ENCODE data around the gene CARD9. TPM values are rescaled to one million over a fixed set of nuclear protein-coding genes. Genes with fewer than 3 reads are reported as not detected.
A peak's percentile ranks its signal among the peaks of the same experiment; 100 is the strongest.

The CARD9 gene
- total and polyA plus RNA-seq, 8 donors: 0.92 to 8.2 (median 1.3) TPM; not detected in 1

DNA sequence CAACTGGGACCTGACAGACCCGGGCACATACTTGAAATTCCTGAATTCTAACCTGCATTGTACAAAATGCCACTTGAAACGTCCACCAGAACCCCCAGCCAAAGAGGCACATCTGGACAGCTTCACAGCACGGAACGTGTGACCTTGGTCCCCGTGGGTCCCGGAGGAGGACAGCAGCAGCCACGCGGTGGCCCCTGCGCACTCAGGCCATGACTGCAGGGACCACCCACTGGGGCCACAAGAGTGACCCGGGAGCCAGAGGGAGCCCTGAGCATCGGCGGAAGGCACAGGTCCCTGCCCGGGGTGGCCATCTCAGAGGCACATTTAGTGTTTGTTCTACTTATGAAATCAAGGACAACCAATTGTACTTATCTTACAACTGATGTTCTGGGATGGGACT is 28.6 kb upstream of the CARD9 start:
- H3K9me3 ChIP-seq: no peaks in the 10 kb centered on the region
- no peaks in the 10 kb centered on the region for H3K27me3 ChIP-seq
- WGBS, 5 donors: 77 to 85% (median 81%) methylated on average over 13 of the region's 13 CpGs
- intact Hi-C loops (cut with DNase I; ENCODE audit: low total_unique reads): loop anchor here (10.0 kb wide), 1 partner anchor 67 kb away; no protein-coding TSS in a partner anchor
- DNase-seq: no peak
- no peak for TF ChIP-seq POLR2AphosphoS5 (IDR thresholded peaks at IDR 0.05)
- no peak for TF ChIP-seq POLR2A (IDR thresholded peaks at IDR 0.05)
- no peak for TF ChIP-seq EP300 (IDR thresholded peaks at IDR 0.05)
- no peak for TF ChIP-seq CTCF (IDR thresholded peaks at IDR 0.05)
- peaks cover 26 to 73% (median 60%) of the 10 kb centered on the region in 4 donors for H3K36me3 ChIP-seq
- H3K4me3 ChIP-seq: no peak overlapping the region
- no peak overlapping the region for H3K27ac ChIP-seq
- H3K4me1 ChIP-seq: peaks cover 12 to 31% (median 26%) of the 10 kb centered on the region in 4 donors

- 88 to 93% (median 91%) methylated on average over 18 of the region's 18 CpGs for WGBS, 5 donors
- Histone ChIP-seq H3K36me3 (peaks cover 29 to 73% (median 60%) of the 10 kb centered on the region in 4 donors), H3K4me3 (no peak overlapping the region), H3K9me3 (no peaks in the 10 kb centered on the region), H3K27ac (no peak overlapping the region), H3K27me3 (no peaks in the 10 kb centered on the region), H3K4me1 (peaks cover 12 to 31% (median 26%) of the 10 kb centered on the region in 4 donors)
- no peak for TF ChIP-seq POLR2AphosphoS5 (IDR thresholded peaks at IDR 0.05)
- no peak for TF ChIP-seq CTCF (IDR thresholded peaks at IDR 0.05)
- no peak for TF ChIP-seq POLR2A (IDR thresholded peaks at IDR 0.05)
- no peak for TF ChIP-seq EP300 (IDR thresholded peaks at IDR 0.05)
- DNase-seq: no peak
- intact Hi-C loops (cut with DNase I; ENCODE audit: low total_unique reads): loop anchor here (10.0 kb wide), 1 partner anchor 67 kb away; no protein-coding TSS in a partner anchor
Measured at GRCh38 chr9:136401173-136401922, 27.9 kb upstream of the CARD9 start.

- no peak for TF ChIP-seq EP300 (IDR thresholded peaks at IDR 0.05)
- TF ChIP-seq CTCF (IDR thresholded peaks at IDR 0.05): peak in 5 of 7 experiments; percentile 60 to 96 (median 94)
- TF ChIP-seq POLR2AphosphoS5 (IDR thresholded peaks at IDR 0.05): peak; percentile 65 to 87 (median 73)
- no peak for TF ChIP-seq POLR2A (IDR thresholded peaks at IDR 0.05)
- 5 to 14% (median 7%) methylated on average over 29 to 71 of the region's 71 CpGs for WGBS, 5 donors
- H3K4me1 ChIP-seq: peaks cover 12 to 31% (median 26%) of the 10 kb centered on the region in 4 donors
- no peaks in the 10 kb centered on the region for H3K9me3 ChIP-seq
- intact Hi-C loops (cut with DNase I; ENCODE audit: low total_unique reads): loop anchor here (10.0 kb wide), 1 partner anchor 65 kb away; no protein-coding TSS in a partner anchor
- DNase-seq: peak; percentile 89 to 97
- H3K36me3 ChIP-seq: peaks cover 30 to 73% (median 60%) of the 10 kb centered on the region in 4 donors
- peak within 1 kb of the TSS in 4 of 5 donors; percentile 55 to 81 (median 68) for H3K27ac ChIP-seq
- H3K27me3 ChIP-seq: no peaks in the 10 kb centered on the region
- peak within 1 kb of the TSS; percentile 71 to 98 (median 96) for H3K4me3 ChIP-seq
Measured at GRCh38 chr9:136400038-136400834, 26.8 kb upstream of the CARD9 start, which contains the start of gene SNAPC4. Gene SNAPC4 (minus strand): TSS chr9:136400170. CDS start chr9:136398428, 1,742 bp downstream.

Data from stomach (tissue), 9 donors.